ENCODE measurements around the gene CIB2. TPM values are rescaled to one million over a fixed set of nuclear protein-coding genes. Genes with fewer than 3 reads are reported as not detected.

The CIB2 gene
- total and polyA plus RNA-seq, 2 donors (not counting 1 experiment from before 2014, with no cell fraction given), result 0.97 to 3.2 TPM

- peaks cover 6% of the 10 kb centered on the region for H3K4me1 Mint-ChIP-seq
- H2AFZ ChIP-seq (ENCODE audit: insufficient read depth, low read depth, low read length, poor library complexity, severe bottlenecking), result no peak overlapping the region
- TF ChIP-seq EZH2 (IDR thresholded peaks at IDR 0.05; ENCODE audit: borderline replicate concordance, insufficient read depth, low read depth, low read length, poor library complexity, severe bottlenecking) (no peak), CTCF (IDR thresholded peaks at IDR 0.05) (no peak)
- no peaks in the 10 kb centered on the region for H3K36me3 ChIP-seq (replicated peaks in 1 of 2; ENCODE audit: control extremely low read depth in 1 of 2, control insufficient read depth in 1 of 2, extremely low read depth in 1 of 2, insufficient read depth in 2 of 2, low read length in 1 of 2)
- H3K9me3 Mint-ChIP-seq (ENCODE audit: insufficient read depth), result no peaks in the 10 kb centered on the region
- no peaks in the 10 kb centered on the region for H3K79me2 ChIP-seq (ENCODE audit: control insufficient read depth, insufficient read depth, low read length)
- no peak overlapping the region for H3K27ac Mint-ChIP-seq
- no peaks in the 10 kb centered on the region for H3K9me3 ChIP-seq (ENCODE audit: control extremely low read depth in 1 of 3, control insufficient read depth in 2 of 3, insufficient read depth in 1 of 3, low read length in 2 of 3)
- intact Hi-C loops (cut with micrococcal nuclease), result no loop called here
- no peak overlapping the region for H3K4me2 ChIP-seq (replicated peaks; ENCODE audit: low read depth, low read length, poor library complexity, severe bottlenecking)
- no peaks in the 10 kb centered on the region for H3K27me3 ChIP-seq (replicated peaks in 1 of 4; ENCODE audit: control extremely low read depth in 1 of 4, control insufficient read depth in 3 of 4, insufficient read depth in 4 of 4, low read length in 3 of 4)
- H3K9ac ChIP-seq (ENCODE audit: low read length), result no peak overlapping the region
- H4K20me1 ChIP-seq (ENCODE audit: control insufficient read depth, insufficient read depth, low read length, poor library complexity, severe bottlenecking), result no peaks in the 10 kb centered on the region
- H3K27me3 Mint-ChIP-seq, result no peaks in the 10 kb centered on the region
- H3K27ac ChIP-seq (ENCODE audit: low read length in 2 of 2), result no peak overlapping the region
- DNase-seq (no peak), ATAC-seq (ENCODE audit: low read depth) (no peak)
- POLR2A ChIA-PET, result no interaction called here
- H3K4me3 Mint-ChIP-seq, result no peak overlapping the region
- 69% methylated on average over 3 of the region's 3 CpGs for WGBS (ENCODE audit: insufficient coverage)
- CTCF ChIA-PET, result interaction anchor here (0.6 to 12.6 kb wide), 16 partner anchors 17 to 325 kb away, joined by 3 to 394 read pairs (median 12); partner anchors contain the start of gene CIB2
- H3K4me1 ChIP-seq (ENCODE audit: control insufficient read depth in 2 of 2, insufficient read depth in 2 of 2, low read length in 2 of 2), result peaks cover 4 to 6% of the 10 kb centered on the region in 2 donors
- H3K4me3 ChIP-seq (ENCODE audit: control extremely low read depth in 1 of 5, extremely low read depth in 1 of 5, insufficient read depth in 1 of 5, low read depth in 2 of 5, low read length in 4 of 5), result no peak overlapping the region
Observed at GRCh38 chr15:78111788-78112187, 19.5 kb downstream of the CIB2 start.

- Histone ChIP-seq H3K27me3 (replicated peaks in 1 of 4; ENCODE audit: control extremely low read depth in 1 of 4, control insufficient read depth in 3 of 4, insufficient read depth in 4 of 4, low read length in 3 of 4) (no peaks in the 10 kb centered on the region), H3K36me3 (replicated peaks in 1 of 2; ENCODE audit: control extremely low read depth in 1 of 2, control insufficient read depth in 1 of 2, extremely low read depth in 1 of 2, insufficient read depth in 2 of 2, low read length in 1 of 2) (no peaks in the 10 kb centered on the region), H2AFZ (ENCODE audit: insufficient read depth, low read depth, low read length, poor library complexity, severe bottlenecking) (no peak overlapping the region), H3K27ac (ENCODE audit: low read length in 2 of 2) (no peak overlapping the region), H4K20me1 (ENCODE audit: control insufficient read depth, insufficient read depth, low read length, poor library complexity, severe bottlenecking) (no peaks in the 10 kb centered on the region), H3K4me1 (ENCODE audit: control insufficient read depth in 2 of 2, insufficient read depth in 2 of 2, low read length in 2 of 2) (peaks cover 4 to 6% of the 10 kb centered on the region in 2 donors), H3K79me2 (ENCODE audit: control insufficient read depth, insufficient read depth, low read length) (no peaks in the 10 kb centered on the region), H3K4me2 (replicated peaks; ENCODE audit: low read depth, low read length, poor library complexity, severe bottlenecking) (no peak overlapping the region), H3K4me3 (ENCODE audit: control extremely low read depth in 1 of 5, extremely low read depth in 1 of 5, insufficient read depth in 1 of 5, low read depth in 2 of 5, low read length in 4 of 5) (no peak overlapping the region), H3K9me3 (ENCODE audit: control extremely low read depth in 1 of 3, control insufficient read depth in 2 of 3, insufficient read depth in 1 of 3, low read length in 2 of 3) (no peaks in the 10 kb centered on the region), H3K9ac (ENCODE audit: low read length) (no peak overlapping the region)
- Mint-ChIP-seq H3K27me3 (no peaks in the 10 kb centered on the region), H3K4me3 (no peak overlapping the region), H3K27ac (no peak overlapping the region), H3K9me3 (ENCODE audit: insufficient read depth) (no peaks in the 10 kb centered on the region), H3K4me1 (peaks cover 6% of the 10 kb centered on the region)
- CTCF ChIA-PET, result interaction anchor here (0.6 to 12.6 kb wide), 13 partner anchors 18 to 201 kb away, joined by 3 to 394 read pairs (median 49); partner anchors contain the start of gene CIB2
- intact Hi-C loops (cut with micrococcal nuclease), result no loop called here
- POLR2A ChIA-PET, result no interaction called here
- 97% methylated on average over 8 of the region's 10 CpGs for WGBS (ENCODE audit: insufficient coverage)
- DNase-seq (no peak), ATAC-seq (ENCODE audit: low read depth) (no peak)
- TF ChIP-seq EZH2 (IDR thresholded peaks at IDR 0.05; ENCODE audit: borderline replicate concordance, insufficient read depth, low read depth, low read length, poor library complexity, severe bottlenecking) (no peak), CTCF (IDR thresholded peaks at IDR 0.05) (no peak)
Observed at GRCh38 chr15:78110916-78111475, 20.2 kb downstream of the CIB2 start.
